ENCODE measurements around the gene ANAPC15. TPM values are rescaled to one million over a fixed set of nuclear protein-coding genes. Genes with fewer than 3 reads are reported as not detected.
A peak's percentile ranks its signal among the peaks of the same experiment; 100 is the strongest.

Gene ANAPC15
- total and polyA plus RNA-seq, 2 of the 13 experiments (the other 11 are each of a cell fraction or from before 2014, with no cell fraction given) = 18.8 to 25.7 TPM

- no peak for TF ChIP-seq NONO (IDR thresholded peaks at IDR 0.05)
- no peak for TF ChIP-seq NONO (CRISPR knock-in tag; conservative IDR thresholded peaks at IDR 0.05)
- no peak for TF ChIP-seq HNF4G (IDR thresholded peaks at IDR 0.05; ENCODE audit: borderline replicate concordance, low read depth, low read length)
- no peak for TF ChIP-seq HNF4G (CRISPR knock-in tag; IDR thresholded peaks at IDR 0.05; ENCODE audit: borderline replicate concordance, low read depth)
- TF ChIP-seq MBNL3 (CRISPR knock-in tag; conservative IDR thresholded peaks at IDR 0.05) = no peak
- no peak for TF ChIP-seq HMG20A (CRISPR knock-in tag; IDR thresholded peaks at IDR 0.05; ENCODE audit: borderline replicate concordance)
- TF ChIP-seq FOXM1 (CRISPR knock-in tag; IDR thresholded peaks at IDR 0.05) = no peak
- TF ChIP-seq ZNF501 (CRISPR knock-in tag; IDR thresholded peaks at IDR 0.05) = peak; percentile 33; the same call in 1 of the 2 replicates
- no peak for TF ChIP-seq ZNF609 (CRISPR knock-in tag; IDR thresholded peaks at IDR 0.05; ENCODE audit: borderline replicate concordance)
- TF ChIP-seq KIAA2018 (CRISPR knock-in tag; IDR thresholded peaks at IDR 0.05; ENCODE audit: borderline replicate concordance) = no peak
- no peak for TF ChIP-seq ZNF619 (CRISPR knock-in tag; IDR thresholded peaks at IDR 0.05)
- TF ChIP-seq ZNF800 (CRISPR knock-in tag; IDR thresholded peaks at IDR 0.05) = no peak
- TF ChIP-seq ZNF629 (CRISPR knock-in tag; conservative IDR thresholded peaks at IDR 0.05) = peak; percentile 97
- no peak for TF ChIP-seq ZNF143 (CRISPR knock-in tag; IDR thresholded peaks at IDR 0.05)
- TF ChIP-seq DPF2 (CRISPR knock-in tag; IDR thresholded peaks at IDR 0.05; ENCODE audit: borderline replicate concordance, low read depth) = no peak
Observed at GRCh38 chr11:72102631-72102945, 9.9 kb downstream of the ANAPC15 start (continued).
